ENCODE measurements around the gene SLCO2A1.

SLCO2A1 gene

DNA sequence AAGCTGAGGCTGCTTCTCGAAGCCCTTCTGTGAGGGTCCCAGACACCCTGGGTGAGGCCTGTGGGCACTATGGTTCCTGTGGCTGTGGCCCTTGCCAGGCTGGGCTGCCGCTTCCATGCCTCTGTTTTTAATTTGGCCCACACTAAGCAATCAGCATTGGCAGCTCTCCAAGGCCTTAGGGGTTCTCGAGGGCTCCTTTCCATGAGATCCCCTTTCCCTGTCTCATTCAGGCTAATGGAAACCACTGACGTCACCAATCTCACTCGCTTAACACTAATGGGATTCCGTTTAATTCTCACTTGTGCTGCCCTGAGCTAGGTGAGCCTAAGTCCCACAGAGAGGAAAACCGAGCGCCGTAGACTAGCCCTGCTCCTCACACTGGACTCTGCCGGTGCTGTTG lies 73.8 kb downstream of the SLCO2A1 start:
- Mint-ChIP-seq H3K36me3 (ENCODE audit: low read depth) (no peaks in the 10 kb centered on the region), H3K27me3 (no peaks in the 10 kb centered on the region), H3K9me3 (peaks cover 2% of the 10 kb centered on the region), H3K27ac (no peak overlapping the region), H3K4me3 (no peak overlapping the region), H3K4me1 (ENCODE audit: low read depth) (no peaks in the 10 kb centered on the region)
- no peak for DNase-seq

DNA sequence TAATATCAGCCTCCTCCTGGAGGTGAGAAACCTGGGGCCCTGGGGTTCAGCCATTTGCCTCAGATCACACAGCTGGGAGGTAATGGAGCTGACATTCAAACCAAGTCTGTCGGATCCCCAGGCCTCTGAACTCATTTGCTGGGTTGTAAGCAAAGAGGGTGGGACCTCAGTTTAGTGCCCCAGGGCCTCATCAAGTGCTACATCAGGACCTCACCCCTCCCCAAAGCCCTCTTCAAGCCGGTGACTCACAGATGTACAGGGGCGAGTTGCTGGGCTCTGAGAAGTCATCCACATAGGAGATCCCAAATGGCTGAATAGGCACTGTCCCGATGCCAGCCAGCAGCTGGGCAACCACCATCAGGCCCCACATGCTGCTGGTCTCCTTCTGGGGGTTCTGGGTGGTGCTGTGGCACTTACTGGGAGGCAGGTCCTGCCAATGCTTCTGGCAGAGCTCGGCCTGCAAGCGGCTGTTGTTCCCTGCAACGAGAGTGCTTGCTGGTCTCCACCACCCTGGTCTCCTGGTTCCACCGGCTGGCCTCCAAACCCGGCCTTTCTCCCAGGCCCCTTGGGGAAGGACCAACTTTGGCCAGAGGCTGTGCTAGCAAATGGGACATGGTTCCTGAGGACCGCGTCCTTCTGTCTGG lies 74.9 kb downstream of the SLCO2A1 start:
- DNase-seq = no peak
- Mint-ChIP-seq H3K36me3 (ENCODE audit: low read depth) (no peaks in the 10 kb centered on the region), H3K4me3 (no peak overlapping the region), H3K27me3 (no peaks in the 10 kb centered on the region), H3K27ac (no peak overlapping the region), H3K9me3 (no peaks in the 10 kb centered on the region), H3K4me1 (ENCODE audit: low read depth) (no peaks in the 10 kb centered on the region)

DNA sequence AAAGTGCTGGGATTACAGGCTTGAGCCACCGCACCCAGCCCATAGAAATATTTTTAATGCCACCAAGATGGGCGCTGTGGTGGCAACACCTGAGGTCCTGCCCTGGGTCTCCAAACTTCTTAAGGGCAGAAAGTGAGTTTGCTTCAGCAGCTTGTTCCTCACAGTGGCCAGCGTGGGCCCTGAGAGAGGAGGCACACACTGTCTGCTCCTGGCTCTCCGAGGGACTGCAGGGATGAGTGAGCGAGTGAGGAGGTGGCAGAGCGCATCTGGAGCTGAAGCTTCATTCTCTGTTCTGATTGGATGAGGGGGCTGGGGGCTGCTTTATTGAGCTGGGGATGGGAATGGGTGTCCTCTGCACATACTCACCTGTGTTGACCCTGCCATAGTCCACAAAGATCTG lies 76.4 kb downstream of the SLCO2A1 start:
- no peaks in the 10 kb centered on the region for H3K9me3 Mint-ChIP-seq
- no peaks in the 10 kb centered on the region for H3K4me1 Mint-ChIP-seq (ENCODE audit: low read depth)
- H3K4me3 Mint-ChIP-seq = no peak overlapping the region
- no peak overlapping the region for H3K27ac Mint-ChIP-seq
- H3K27me3 Mint-ChIP-seq = no peaks in the 10 kb centered on the region
- no peak for DNase-seq
- H3K36me3 Mint-ChIP-seq (ENCODE audit: low read depth) = no peaks in the 10 kb centered on the region

DNA sequence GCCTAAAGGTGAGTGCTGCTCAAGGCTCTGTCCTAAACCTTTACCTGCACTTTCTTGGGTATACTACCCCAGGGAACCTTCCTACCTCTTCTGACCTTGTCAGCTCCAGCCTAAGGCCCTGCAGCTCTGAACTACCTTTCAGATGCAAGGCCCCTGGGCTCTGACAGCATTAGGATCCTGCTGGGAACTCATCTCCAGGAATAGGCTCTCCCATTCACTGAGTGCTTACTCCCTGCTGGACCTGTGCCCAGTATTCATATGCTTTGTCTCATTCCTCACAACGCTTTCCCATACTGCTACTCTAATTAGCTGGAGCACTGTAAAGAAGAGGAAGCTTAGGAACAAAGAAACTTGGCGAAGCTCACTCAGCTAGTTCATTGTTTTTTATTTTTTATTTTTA lies 80.3 kb downstream of the SLCO2A1 start:
- Mint-ChIP-seq H3K27me3 (no peaks in the 10 kb centered on the region), H3K27ac (no peak overlapping the region), H3K9me3 (no peaks in the 10 kb centered on the region), H3K4me1 (ENCODE audit: low read depth) (peaks cover 3% of the 10 kb centered on the region), H3K4me3 (no peak overlapping the region), H3K36me3 (ENCODE audit: low read depth) (no peaks in the 10 kb centered on the region)
- no peak for DNase-seq

DNA sequence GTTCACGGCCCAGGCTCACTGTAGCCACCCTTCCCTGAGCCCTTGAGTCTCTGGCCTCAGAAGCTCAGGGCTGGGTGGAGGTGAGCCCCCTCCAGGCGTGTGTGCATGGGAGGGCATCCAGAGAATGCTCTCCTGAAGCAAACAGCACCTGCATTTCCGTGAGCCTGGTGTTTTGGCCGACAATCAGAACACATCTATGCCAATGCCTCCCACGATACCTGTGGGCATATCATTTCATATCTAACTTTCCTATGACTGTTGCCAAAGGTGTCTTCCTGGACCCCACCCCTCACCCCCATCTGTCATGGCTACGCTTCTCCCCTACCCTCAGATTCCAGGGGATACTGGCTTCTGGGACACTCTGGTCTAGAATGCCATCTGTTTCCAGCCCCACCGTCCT lies 80.7 kb downstream of the SLCO2A1 start:
- peaks cover 3% of the 10 kb centered on the region for H3K4me1 Mint-ChIP-seq (ENCODE audit: low read depth)
- no peaks in the 10 kb centered on the region for H3K9me3 Mint-ChIP-seq
- DNase-seq = no peak
- H3K27ac Mint-ChIP-seq = no peak overlapping the region
- no peaks in the 10 kb centered on the region for H3K36me3 Mint-ChIP-seq (ENCODE audit: low read depth)
- H3K4me3 Mint-ChIP-seq = no peak overlapping the region
- H3K27me3 Mint-ChIP-seq = no peaks in the 10 kb centered on the region

DNA sequence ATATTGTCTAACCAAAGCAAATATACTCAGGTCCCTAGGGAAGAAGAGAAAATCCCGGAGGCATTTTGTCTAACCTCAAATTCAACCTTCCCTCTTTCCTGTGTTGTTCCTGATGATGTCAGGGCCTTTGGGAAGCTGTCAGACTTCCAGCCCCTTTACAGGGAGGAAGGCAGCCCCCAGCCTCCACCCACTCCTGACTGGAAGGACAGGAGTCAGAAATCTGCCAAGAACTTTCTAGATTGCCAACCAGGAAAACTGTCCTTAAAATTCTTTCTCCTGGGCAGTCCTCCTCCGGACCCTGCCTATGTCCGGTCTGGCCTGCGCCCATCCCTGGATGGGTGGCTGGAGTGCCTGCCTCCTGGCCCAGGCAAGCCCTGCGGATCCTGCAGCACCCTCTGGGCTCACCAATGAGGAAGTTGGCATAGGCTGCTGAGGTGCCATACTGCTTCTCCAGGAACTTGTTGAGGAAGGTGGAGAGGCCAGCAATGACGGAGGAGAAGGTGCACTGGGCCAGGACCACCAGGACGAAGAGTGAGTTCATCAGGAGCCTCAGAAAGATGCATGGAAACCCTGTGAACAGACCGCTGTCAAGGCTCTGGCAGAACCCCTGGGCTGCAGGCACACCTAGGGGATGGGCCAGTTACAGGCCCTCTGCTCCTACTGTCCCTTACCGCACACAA lies 81.5 kb downstream of the SLCO2A1 start:
- H3K4me3 Mint-ChIP-seq = no peak overlapping the region
- no peak overlapping the region for H3K27ac Mint-ChIP-seq
- no peaks in the 10 kb centered on the region for H3K36me3 Mint-ChIP-seq (ENCODE audit: low read depth)
- H3K9me3 Mint-ChIP-seq = no peaks in the 10 kb centered on the region
- H3K27me3 Mint-ChIP-seq = no peaks in the 10 kb centered on the region
- no peak for DNase-seq
- H3K4me1 Mint-ChIP-seq (ENCODE audit: low read depth) = peaks cover 3% of the 10 kb centered on the region

DNA sequence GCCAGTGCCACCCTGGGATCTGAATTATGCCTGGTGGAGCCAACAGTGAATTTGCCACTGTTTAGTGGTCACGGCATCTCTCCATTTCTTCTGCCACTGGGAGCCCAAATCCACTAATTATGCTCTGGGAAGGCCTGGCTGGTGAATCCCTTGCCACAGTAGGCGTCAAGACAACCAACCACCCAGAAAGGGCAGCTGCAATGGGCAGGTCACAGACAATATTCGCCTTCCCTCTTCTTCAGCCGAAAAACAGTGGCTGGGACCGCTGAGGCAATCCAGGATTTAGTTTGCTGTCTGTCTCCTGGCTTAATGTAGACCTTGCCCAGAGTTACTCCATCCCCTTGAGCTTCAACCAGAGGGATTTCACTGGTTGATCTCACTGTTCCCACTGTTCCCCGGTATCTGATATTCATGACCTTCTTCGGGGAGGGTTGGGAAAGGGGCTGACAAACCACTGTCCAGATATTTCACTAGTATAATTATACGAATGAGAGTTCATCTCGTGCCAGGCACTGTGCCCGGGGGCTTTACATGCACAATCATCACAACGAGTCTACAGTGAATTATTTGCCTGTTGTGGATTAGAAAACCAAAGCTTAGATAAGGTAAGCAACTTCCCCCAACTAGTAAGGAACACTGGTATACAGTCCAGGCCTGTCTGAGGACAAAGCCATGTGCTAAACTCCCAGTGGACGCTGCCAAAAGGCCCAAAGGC lies 84.2 kb downstream of the SLCO2A1 start:
- peaks cover 9% of the 10 kb centered on the region for H3K4me1 Mint-ChIP-seq (ENCODE audit: low read depth)
- H3K27ac Mint-ChIP-seq = no peak overlapping the region
- H3K9me3 Mint-ChIP-seq = no peaks in the 10 kb centered on the region
- peaks cover 5% of the 10 kb centered on the region for H3K27me3 Mint-ChIP-seq
- no peak for DNase-seq
- no peak overlapping the region for H3K4me3 Mint-ChIP-seq
- H3K36me3 Mint-ChIP-seq (ENCODE audit: low read depth) = no peaks in the 10 kb centered on the region

DNA sequence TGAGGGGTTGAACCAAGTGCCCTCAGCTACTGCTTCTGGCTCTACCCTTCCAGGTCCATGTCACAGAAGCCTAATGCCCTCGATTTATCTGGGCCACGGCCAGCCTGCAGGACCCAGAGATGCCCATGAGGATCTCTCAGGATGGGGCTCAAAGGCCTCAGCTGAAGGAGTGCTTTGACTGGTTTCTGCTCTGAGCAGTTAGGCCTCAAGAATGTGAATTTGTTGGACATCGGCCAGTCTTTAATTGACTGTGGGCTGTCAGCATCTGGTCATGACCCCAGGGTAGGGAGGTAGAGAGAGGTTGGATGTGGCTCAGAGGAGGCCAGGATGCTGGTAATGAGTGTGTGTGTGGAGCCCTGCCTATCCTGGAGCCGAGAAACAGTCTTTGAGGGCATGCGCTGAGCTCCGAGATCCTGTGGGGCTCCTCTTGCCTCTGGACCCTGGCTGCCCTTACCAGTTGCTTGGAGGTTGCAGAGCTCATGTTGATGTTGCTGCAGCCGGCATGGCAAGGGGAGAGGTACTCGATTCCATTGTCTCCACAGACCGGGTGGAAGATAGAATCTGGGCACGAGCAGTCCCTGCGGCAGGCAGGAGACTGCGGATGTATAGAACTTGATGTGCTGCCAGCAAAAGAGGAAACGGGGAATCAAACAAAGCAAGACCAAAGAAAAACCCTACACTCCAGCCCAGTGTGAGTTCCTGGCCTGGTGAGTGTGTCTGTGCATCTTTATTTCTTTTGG lies 84.9 kb downstream of the SLCO2A1 start:
- Mint-ChIP-seq H3K36me3 (ENCODE audit: low read depth) (no peaks in the 10 kb centered on the region), H3K9me3 (no peaks in the 10 kb centered on the region), H3K27me3 (peaks cover 5% of the 10 kb centered on the region), H3K4me3 (no peak overlapping the region), H3K4me1 (ENCODE audit: low read depth) (peaks cover 9% of the 10 kb centered on the region), H3K27ac (no peak overlapping the region)
- no peak for DNase-seq

DNA sequence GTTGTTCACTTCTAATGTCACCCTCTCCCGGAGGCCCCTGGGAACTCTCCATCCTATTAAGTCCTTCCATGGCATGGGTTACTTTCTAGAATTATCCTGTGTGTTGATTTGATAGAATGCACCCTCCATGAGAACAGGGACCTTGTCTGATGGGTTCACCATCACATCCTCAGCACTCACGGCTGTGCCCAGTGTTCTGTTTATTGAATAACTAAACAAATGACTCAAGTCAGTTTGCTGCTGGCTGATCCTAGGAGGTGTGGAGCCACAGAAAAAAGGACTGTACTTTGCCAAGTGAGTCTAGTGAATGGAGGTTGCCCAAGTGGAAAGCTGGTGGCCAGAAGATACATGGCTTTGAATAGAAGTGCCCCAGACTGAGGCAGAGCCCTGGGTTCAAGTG lies 85.5 kb downstream of the SLCO2A1 start:
- H3K4me1 Mint-ChIP-seq (ENCODE audit: low read depth) = peaks cover 9% of the 10 kb centered on the region
- no peak for DNase-seq
- H3K27ac Mint-ChIP-seq = no peak overlapping the region
- H3K4me3 Mint-ChIP-seq = no peak overlapping the region
- no peaks in the 10 kb centered on the region for H3K36me3 Mint-ChIP-seq (ENCODE audit: low read depth)
- H3K27me3 Mint-ChIP-seq = peaks cover 5% of the 10 kb centered on the region
- no peaks in the 10 kb centered on the region for H3K9me3 Mint-ChIP-seq

DNA sequence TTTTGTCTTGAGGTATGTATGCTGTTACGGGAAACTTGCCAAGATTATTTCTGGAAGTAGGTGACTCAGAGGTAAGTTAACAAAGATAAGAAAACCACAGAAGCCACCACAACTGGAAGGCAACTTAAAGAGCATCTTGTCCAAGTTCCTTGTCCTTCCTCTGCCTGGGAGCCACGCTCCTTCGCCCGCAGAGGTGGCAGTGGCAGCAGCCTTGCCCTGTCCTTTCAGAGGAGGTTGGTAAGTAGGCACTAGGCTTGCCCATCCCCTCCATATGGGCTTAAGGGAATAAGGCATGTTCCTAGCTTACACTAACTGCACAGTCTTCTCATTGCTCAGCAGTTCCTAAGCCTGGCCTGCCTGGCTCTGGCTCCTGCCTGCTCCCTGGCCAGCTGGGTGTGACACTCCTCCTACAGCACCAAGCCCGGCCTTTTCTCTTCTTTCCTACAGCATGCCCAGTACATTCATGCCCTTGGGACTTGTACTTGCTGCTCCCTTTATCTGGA lies 86.0 kb downstream of the SLCO2A1 start:
- Mint-ChIP-seq H3K27ac (no peak overlapping the region), H3K27me3 (peaks cover 5% of the 10 kb centered on the region), H3K4me1 (ENCODE audit: low read depth) (peaks cover 9% of the 10 kb centered on the region), H3K4me3 (no peak overlapping the region), H3K9me3 (no peaks in the 10 kb centered on the region), H3K36me3 (ENCODE audit: low read depth) (no peaks in the 10 kb centered on the region)
- no peak for DNase-seq

DNA sequence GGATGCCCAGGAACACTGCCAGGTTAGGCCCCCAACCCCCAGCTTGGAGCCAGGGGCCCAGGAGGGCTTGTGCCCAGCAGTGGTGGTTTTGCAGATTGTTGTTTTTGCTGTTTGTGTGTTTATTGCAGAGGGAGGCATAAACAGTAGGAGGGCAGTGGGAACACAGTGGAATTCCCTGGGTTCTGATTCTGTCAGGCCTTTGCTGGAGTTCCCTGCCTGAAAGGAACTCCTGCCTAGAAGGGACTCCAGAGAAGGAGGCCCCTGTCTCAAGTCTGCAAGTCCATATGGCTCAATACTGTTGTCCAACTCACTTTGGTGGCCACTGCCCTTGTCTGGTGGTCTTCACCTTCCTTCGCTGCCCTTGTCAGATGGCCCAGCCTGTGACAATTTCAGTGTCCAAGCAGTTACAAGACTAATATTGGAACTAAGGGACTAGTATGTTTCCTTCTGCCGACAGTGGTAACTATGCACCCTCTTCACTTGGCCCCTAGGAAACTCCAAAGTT lies 86.6 kb downstream of the SLCO2A1 start:
- no peak for DNase-seq
- H3K36me3 Mint-ChIP-seq (ENCODE audit: low read depth) = no peaks in the 10 kb centered on the region
- H3K4me1 Mint-ChIP-seq (ENCODE audit: low read depth) = peaks cover 9% of the 10 kb centered on the region
- H3K27me3 Mint-ChIP-seq = peaks cover 5% of the 10 kb centered on the region
- no peaks in the 10 kb centered on the region for H3K9me3 Mint-ChIP-seq
- no peak overlapping the region for H3K27ac Mint-ChIP-seq
- no peak overlapping the region for H3K4me3 Mint-ChIP-seq

DNA sequence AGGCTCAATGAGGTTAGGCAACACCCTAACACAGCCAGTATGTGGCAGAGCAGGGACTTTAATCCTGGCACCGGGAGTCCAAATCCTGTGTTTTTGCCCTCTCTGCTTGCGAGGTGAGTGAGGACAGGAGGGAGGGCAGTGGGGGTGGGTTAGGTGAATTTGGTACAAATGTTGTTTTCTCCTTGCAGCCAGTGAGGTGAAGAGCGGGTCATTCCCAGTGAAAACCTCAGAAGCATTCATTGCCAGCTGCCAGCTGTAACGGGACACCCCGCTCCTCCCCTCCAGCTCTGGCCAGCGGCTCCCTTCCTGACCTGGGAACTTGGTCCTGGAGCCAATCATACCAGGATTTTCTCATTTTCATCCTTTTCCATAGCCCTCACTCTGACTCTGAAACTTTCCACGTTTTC lies 88.3 kb downstream of the SLCO2A1 start:
- no peak overlapping the region for H3K27ac Mint-ChIP-seq
- H3K36me3 Mint-ChIP-seq (ENCODE audit: low read depth) = no peaks in the 10 kb centered on the region
- H3K9me3 Mint-ChIP-seq = no peaks in the 10 kb centered on the region
- H3K4me3 Mint-ChIP-seq = no peak overlapping the region
- no peak for DNase-seq
- H3K4me1 Mint-ChIP-seq (ENCODE audit: low read depth) = peaks cover 8% of the 10 kb centered on the region
- H3K27me3 Mint-ChIP-seq = peaks cover 5% of the 10 kb centered on the region

DNA sequence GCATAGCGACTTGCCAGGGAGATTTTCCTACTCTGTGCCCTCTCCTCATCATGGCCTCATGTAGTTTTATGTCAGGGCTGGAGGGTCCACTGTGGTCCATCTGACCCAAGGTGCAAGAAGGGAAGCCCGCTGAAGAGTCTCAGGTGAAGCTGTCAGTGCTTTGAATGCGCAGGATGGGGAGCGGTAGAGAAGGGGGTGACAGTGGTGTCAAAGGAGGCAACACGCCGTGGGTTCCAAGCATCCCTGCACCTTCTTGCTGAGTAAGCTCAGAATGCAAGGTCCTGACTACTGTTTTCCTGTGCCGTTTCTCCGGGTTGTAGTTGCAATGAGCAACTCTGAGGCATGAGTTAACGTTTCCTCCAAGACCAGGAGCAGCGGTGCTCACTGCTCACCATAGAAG lies 89.2 kb downstream of the SLCO2A1 start:
- Mint-ChIP-seq H3K36me3 (ENCODE audit: low read depth) (no peaks in the 10 kb centered on the region), H3K27me3 (peaks cover 5% of the 10 kb centered on the region)

DNA sequence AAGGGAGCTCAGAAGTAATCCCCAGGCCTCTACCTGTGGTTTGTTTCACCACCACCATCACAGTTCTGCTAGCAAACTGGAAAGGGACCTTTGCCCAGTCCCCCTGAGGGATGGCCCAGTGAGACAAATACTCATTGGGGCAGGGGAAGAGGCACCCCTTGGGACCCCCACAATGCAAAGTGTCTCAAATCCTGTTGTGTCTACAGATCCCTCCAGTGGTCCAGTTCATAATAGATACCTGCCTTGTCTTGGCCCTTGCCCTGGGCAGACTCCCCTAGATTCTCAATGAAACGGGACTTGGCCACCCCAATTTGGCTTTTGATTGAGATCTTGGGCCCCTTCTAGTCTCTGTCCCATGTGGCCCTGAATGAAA lies 90.3 kb downstream of the SLCO2A1 start:
- Mint-ChIP-seq H3K27me3 (peaks cover 5% of the 10 kb centered on the region), H3K4me1 (ENCODE audit: low read depth) (peaks cover 6% of the 10 kb centered on the region), H3K9me3 (no peaks in the 10 kb centered on the region), H3K27ac (no peak overlapping the region), H3K36me3 (ENCODE audit: low read depth) (no peaks in the 10 kb centered on the region), H3K4me3 (no peak overlapping the region)
- no peak for DNase-seq

More for the DNA sequence above, 89.2 kb downstream of the SLCO2A1 start:
- Mint-ChIP-seq H3K9me3 (no peaks in the 10 kb centered on the region), H3K27ac (no peak overlapping the region), H3K4me3 (no peak overlapping the region), H3K4me1 (ENCODE audit: low read depth) (peaks cover 6% of the 10 kb centered on the region)
- peak; percentile 8 for DNase-seq
